WERI-Rb-1 (cell line): ENCODE measurements around the gene THRB.

Experiments
- DNase-seq: peaks from one replicate; pipeline ENCODE4 v3.0.0-alpha.2; 2020
- H3K27ac ChIP-seq: fragments of 250-450 bp; sonication (Bioruptor Pico); 2 replicates; pipeline ENCODE4 v1.5.1; 2020; ENCODE audit warnings: mild to moderate bottlenecking, moderate library complexity
- H3K27me3 ChIP-seq: fragments of 250-450 bp; sonication (Bioruptor Pico); 2 replicates; pipeline ENCODE4 v1.5.1; 2021; ENCODE audit warnings: mild to moderate bottlenecking, low read depth, moderate library complexity; ENCODE audit not compliant: insufficient read depth, severe bottlenecking
- H3K36me3 ChIP-seq: fragments of 250-450 bp; sonication (Bioruptor Pico); 2 replicates; pipeline ENCODE4 v1.5.1; 2020; ENCODE audit warnings: mild to moderate bottlenecking, moderate library complexity
- H3K4me3 ChIP-seq: 2 replicates; pipeline ENCODE4 v1.5.1; 2011; ENCODE audit warnings: low read depth, mild to moderate bottlenecking, control low read depth, low read length
- H3K9me3 ChIP-seq: fragments of 250-450 bp; sonication (Bioruptor Pico); 2 replicates; pipeline ENCODE4 v1.5.1; 2021; ENCODE audit warnings: mild to moderate bottlenecking, moderate library complexity; ENCODE audit not compliant: severe bottlenecking
- CTCF ChIP-seq: IDR thresholded peaks from 2 replicates; pipeline ENCODE4 v1.5.1; 2011; ENCODE audit warnings: low read depth, mild to moderate bottlenecking, control low read depth, inconsistent platforms, low read length

The THRB gene

GRCh38 chr3:24530471-24530870 lies 35.8 kb upstream of the THRB start:
- no peak overlapping the region for H3K4me3 ChIP-seq
- no peak overlapping the region for H3K27ac ChIP-seq
- H3K9me3 ChIP-seq: no peaks in the 10 kb centered on the region
- H3K27me3 ChIP-seq: no peaks in the 10 kb centered on the region
- DNase-seq: no peak
- no peaks in the 10 kb centered on the region for H3K36me3 ChIP-seq
- no peak for TF ChIP-seq CTCF

DNA sequence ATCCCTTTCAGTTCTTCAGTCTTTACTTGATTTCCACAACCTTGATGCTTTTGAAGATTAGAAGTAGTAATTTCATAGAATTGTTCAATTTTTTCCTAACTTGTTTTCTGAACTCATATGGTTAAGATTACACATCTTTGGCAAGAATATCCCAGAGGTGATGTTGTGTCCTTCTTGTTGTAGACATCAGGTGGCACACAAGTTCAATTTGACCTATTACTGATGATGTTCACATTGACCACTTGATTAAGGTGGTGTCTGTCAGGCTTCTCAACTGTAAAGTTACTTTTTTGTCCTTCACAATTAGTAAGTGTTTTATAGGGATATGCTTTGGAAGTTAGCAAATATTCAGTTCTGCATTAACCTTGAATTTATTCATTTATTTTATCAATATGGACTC lies 34.6 kb upstream of the THRB start:
- no peak overlapping the region for H3K4me3 ChIP-seq
- H3K36me3 ChIP-seq: no peaks in the 10 kb centered on the region
- H3K27me3 ChIP-seq: no peaks in the 10 kb centered on the region
- no peak overlapping the region for H3K27ac ChIP-seq
- H3K9me3 ChIP-seq: no peaks in the 10 kb centered on the region
- no peak for TF ChIP-seq CTCF
- no peak for DNase-seq

- DNase-seq: peak; percentile 17
Measured at GRCh38 chr3:24526640-24527212, 32.1 kb upstream of the THRB start.

GRCh38 chr3:24525557-24525956 lies 30.9 kb upstream of the THRB start:
- H3K36me3 ChIP-seq: no peaks in the 10 kb centered on the region
- DNase-seq: no peak
- H3K27me3 ChIP-seq: no peaks in the 10 kb centered on the region
- TF ChIP-seq CTCF: no peak
- H3K9me3 ChIP-seq: no peaks in the 10 kb centered on the region
- H3K4me3 ChIP-seq: no peak overlapping the region
- no peak overlapping the region for H3K27ac ChIP-seq

More at GRCh38 chr3:24526640-24527212, 32.1 kb upstream of the THRB start:
- H3K27ac ChIP-seq: no peak overlapping the region
- no peaks in the 10 kb centered on the region for H3K9me3 ChIP-seq
- H3K36me3 ChIP-seq: no peaks in the 10 kb centered on the region
- TF ChIP-seq CTCF: no peak
- H3K4me3 ChIP-seq: no peak overlapping the region
- no peaks in the 10 kb centered on the region for H3K27me3 ChIP-seq

DNA sequence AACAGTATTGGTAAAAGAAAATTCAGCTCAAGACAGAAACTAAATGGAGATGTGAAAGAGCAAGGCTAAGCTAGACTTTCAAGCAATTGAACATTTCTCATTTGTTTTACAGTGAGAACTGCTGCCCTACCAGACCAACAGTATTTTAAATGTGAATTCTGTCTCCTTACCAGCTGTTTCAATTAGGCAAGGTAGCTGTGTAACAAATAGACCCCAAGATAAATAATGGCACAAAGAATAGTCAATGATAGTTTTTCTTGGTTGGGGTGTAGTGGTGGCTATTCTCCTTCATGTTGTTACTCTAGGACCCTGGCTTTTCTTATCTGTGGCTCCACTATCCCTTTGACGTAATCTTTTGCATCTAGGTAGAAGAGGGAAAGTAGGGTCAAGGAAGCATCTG lies 30.4 kb upstream of the THRB start:
- TF ChIP-seq CTCF: no peak
- DNase-seq: no peak
- Histone ChIP-seq H3K36me3 (no peaks in the 10 kb centered on the region), H3K27me3 (no peaks in the 10 kb centered on the region), H3K4me3 (no peak overlapping the region), H3K9me3 (no peaks in the 10 kb centered on the region), H3K27ac (no peak overlapping the region)
